SU-DHL-6 (cell line): ENCODE measurements around the gene HNRNPUL1.

Experiments used
- H2AFZ ChIP-seq: fragments of 200-600 bp; sonication (generic); 2 replicates; pipeline ENCODE4 v1.6.1; 2014; ENCODE audit warnings: low read depth, mild to moderate bottlenecking, moderate library complexity, mixed read lengths, antibody characterized with exemption, low read length; ENCODE audit not compliant: severe bottlenecking
- H3F3A ChIP-seq: fragments of 200-600 bp; shearing (Covaris generic); 2 replicates; pipeline ENCODE4 v1.6.0; 2016; ENCODE audit warnings: antibody characterized with exemption, mild to moderate bottlenecking; ENCODE audit not compliant: insufficient read depth
- H3K27ac ChIP-seq: fragments of 200-600 bp; sonication (generic); 2 replicates; pipeline ENCODE4 v1.5.1; 2016; ENCODE audit warnings: low read depth, mild to moderate bottlenecking, low read length, moderate library complexity, mixed read lengths
- H3K27me3 ChIP-seq: fragments of 200-600 bp; sonication (generic), shearing (Covaris generic); 2 replicates; pipeline ENCODE4 v1.6.0; 2014; ENCODE audit warnings: mild to moderate bottlenecking, low read length
- H3K36me3 ChIP-seq: fragments of 200-600 bp; sonication (generic); 2 replicates; pipeline ENCODE4 v1.6.1; 2014; ENCODE audit warnings: mild to moderate bottlenecking, low read length, mixed read lengths
- H3K4me2 ChIP-seq: fragments of 300-600, 200-600 bp; shearing (Covaris generic), sonication (generic); 2 replicates; pipeline ENCODE4 v1.6.0; 2014; ENCODE audit warnings: low read length, low read depth, mild to moderate bottlenecking; ENCODE audit not compliant: poor library complexity, severe bottlenecking
- H3K4me3 ChIP-seq: fragments of 200-600 bp; sonication (generic); 2 replicates; pipeline ENCODE4 v1.5.1; 2014; ENCODE audit warnings: antibody characterized with exemption, low read length, mild to moderate bottlenecking, mixed read lengths; ENCODE audit not compliant: insufficient read depth, poor library complexity, severe bottlenecking
- H3K79me2 ChIP-seq: fragments of 200-600 bp; sonication (generic); 2 replicates; pipeline ENCODE4 v1.6.1; 2014; ENCODE audit warnings: mild to moderate bottlenecking, low read length, moderate library complexity; ENCODE audit not compliant: insufficient read depth
- H3K9ac ChIP-seq: fragments of 200-600 bp; sonication (generic); 2 replicates; pipeline ENCODE4 v1.7.0; 2014; ENCODE audit warnings: mild to moderate bottlenecking, low read length
- H3K9me2 ChIP-seq: fragments of 200-600 bp; sonication (generic); replicated peaks from 2 replicates; pipeline ENCODE4 v1.6.1; 2014; ENCODE audit warnings: low read length; ENCODE audit not compliant: insufficient read depth
- H3K9me3 ChIP-seq: fragments of 200-600 bp; sonication (generic); 2 replicates; pipeline ENCODE4 v1.6.1; 2014; ENCODE audit warnings: low read length, mixed read lengths; ENCODE audit not compliant: insufficient read depth
- H4K20me1 ChIP-seq: fragments of 200-600 bp; sonication (generic); 2 replicates; pipeline ENCODE4 v1.6.1; 2014; ENCODE audit warnings: low read depth, mild to moderate bottlenecking, antibody characterized with exemption, low read length, moderate library complexity, mixed read lengths
- CTCF ChIP-seq: fragments of 200-600 bp; sonication (generic); IDR thresholded peaks from one replicate; pipeline ENCODE4 v1.5.1; 2017; ENCODE audit warnings: antibody characterized with exemption, mild to moderate bottlenecking, low read length, moderate library complexity; ENCODE audit not compliant: insufficient read depth, poor library complexity, severe bottlenecking
- EZH2phosphoT487 ChIP-seq: fragments of 200-600 bp; sonication (generic), shearing (Covaris generic); conservative IDR thresholded peaks from 2 replicates; pipeline ENCODE4 v1.6.1; 2018; ENCODE audit warnings: mild to moderate bottlenecking, antibody characterized with exemption, low read length, moderate library complexity, mixed read lengths

HNRNPUL1 gene

GRCh38 chr19:41273076-41273475, 8.9 kb downstream of the HNRNPUL1 start:
- H4K20me1 ChIP-seq: 0 out of 2 replicates have a peak, but pooled peaks cover 2% of the 10 kb centered on the region
- no peaks in the 10 kb centered on the region for H3K27me3 ChIP-seq
- no peak overlapping the region for H3K4me3 ChIP-seq
- H3K79me2 ChIP-seq: peaks cover 12% of the 10 kb centered on the region
- TF ChIP-seq CTCF (no peak), EZH2phosphoT487 (no peak)
- no peak overlapping the region for H3K4me2 ChIP-seq
- H3K9me3 ChIP-seq: no peaks in the 10 kb centered on the region
- H3K9me2 ChIP-seq: no peaks in the 10 kb centered on the region
- H3K36me3 ChIP-seq: peaks cover 46% of the 10 kb centered on the region
- H3K27ac ChIP-seq: no peak overlapping the region
- no peaks in the 10 kb centered on the region for H3F3A ChIP-seq
- no peak overlapping the region for H3K9ac ChIP-seq
- no peak overlapping the region for H2AFZ ChIP-seq

DNA sequence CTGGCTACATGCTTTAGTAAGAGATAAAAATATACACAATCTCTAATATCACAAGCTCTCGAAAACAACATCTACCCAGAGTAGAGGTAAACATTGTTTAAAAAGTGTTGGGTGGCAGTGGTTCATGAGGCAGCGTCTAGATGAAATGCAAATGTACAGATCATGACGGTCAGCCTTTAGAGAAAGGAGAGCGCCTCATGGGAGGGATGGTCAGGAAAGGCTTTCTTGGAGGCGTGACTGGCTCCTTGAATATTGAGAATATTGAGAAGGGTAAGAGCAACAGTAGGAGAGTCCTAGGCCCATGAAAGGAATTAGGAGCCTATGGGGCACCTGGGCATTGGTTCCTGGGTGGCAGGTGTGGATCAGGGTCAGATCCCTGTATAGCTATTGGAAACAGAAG, 10.6 kb downstream of the HNRNPUL1 start:
- peaks cover 57% of the 10 kb centered on the region for H3K36me3 ChIP-seq
- TF ChIP-seq EZH2phosphoT487: no peak
- TF ChIP-seq CTCF: no peak
- no peak overlapping the region for H2AFZ ChIP-seq
- no peaks in the 10 kb centered on the region for H3K9me3 ChIP-seq
- no peak overlapping the region for H3K4me2 ChIP-seq
- H3F3A ChIP-seq: no peaks in the 10 kb centered on the region; the same call in 1 of the 2 replicates
- no peaks in the 10 kb centered on the region for H3K27me3 ChIP-seq
- no peak overlapping the region for H3K27ac ChIP-seq
- H3K9ac ChIP-seq: no peak overlapping the region
- no peaks in the 10 kb centered on the region; the same call in 1 of the 2 replicates for H3K79me2 ChIP-seq
- peaks cover 2% of the 10 kb centered on the region; the same call in 1 of the 2 replicates for H4K20me1 ChIP-seq
- no peaks in the 10 kb centered on the region for H3K9me2 ChIP-seq
- no peak overlapping the region for H3K4me3 ChIP-seq

DNA sequence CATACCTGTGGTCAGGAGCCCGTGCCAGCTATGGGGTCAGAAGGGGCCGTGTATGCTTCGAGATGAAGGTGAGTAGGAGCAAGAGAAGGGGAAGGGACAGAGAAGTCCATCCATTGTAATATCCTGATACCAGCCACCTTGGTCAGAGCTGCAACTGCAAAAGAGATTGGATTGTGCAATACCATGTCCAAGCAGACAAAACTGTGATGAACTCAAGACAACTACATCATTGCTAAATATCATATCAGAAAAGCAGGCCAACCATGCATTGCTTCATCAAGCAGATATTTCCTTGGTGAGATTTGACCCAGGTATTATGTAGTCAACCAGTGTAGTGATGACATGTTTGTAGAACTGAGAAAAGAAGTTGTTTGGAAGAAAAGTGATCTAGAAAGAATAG, 12.1 kb downstream of the HNRNPUL1 start:
- Histone ChIP-seq H3K4me2 (no peak overlapping the region), H3K79me2 (no peaks in the 10 kb centered on the region)

More for the DNA sequence above, 12.1 kb downstream of the HNRNPUL1 start:
- H3K27me3 ChIP-seq: no peaks in the 10 kb centered on the region
- H3K4me3 ChIP-seq: no peak overlapping the region
- no peak overlapping the region for H3K9ac ChIP-seq
- H3K9me2 ChIP-seq: no peaks in the 10 kb centered on the region
- H3K9me3 ChIP-seq: no peaks in the 10 kb centered on the region
- H3K27ac ChIP-seq: no peak overlapping the region
- no peaks in the 10 kb centered on the region; the same call in 1 of the 2 replicates for H3F3A ChIP-seq
- peaks cover 67% of the 10 kb centered on the region for H3K36me3 ChIP-seq
- no peak overlapping the region for H2AFZ ChIP-seq
- H4K20me1 ChIP-seq: peaks cover 2% of the 10 kb centered on the region; the same call in 1 of the 2 replicates
- TF ChIP-seq EZH2phosphoT487 (no peak), CTCF (no peak)
